Naive thymus-derived CD8-positive, alpha-beta T cell (primary cell): ENCODE data around the gene TNFRSF4. TPM values are rescaled to one million over a fixed set of nuclear protein-coding genes. Genes with fewer than 3 reads are reported as not detected.

ENCODE experiments used
- ATAC-seq, 2 donors: fragments of 150-1000 bp; cut with Tn5 transposase in 1 of 2; sonication (Bioruptor Pico), chemical (Tn5 transposase) in 1 of 2; 1 replicate in 1 of 2; 2 replicates in 1 of 2; pipeline ENCODE4 v1.10.0; 2021; ENCODE audit warnings: mild to moderate bottlenecking in 2 of 2, moderate library complexity in 2 of 2
- POLR2A ChIA-PET: fragments of 350-600 bp; sonication (Branson Sonifier 250); formaldehyde crosslinking; loops from one replicate; lab custom pipeline; 2021; ENCODE audit warnings: antibody characterized with exemption; lab: Charles Lee
- DNase-seq, 10 donors: peaks; one replicate each; pipeline versions ENCODE4 v3.0.0 to v3.0.0-alpha.2; 2020 to 2022
- H3K27ac Mint-ChIP-seq, 10 donors: one replicate each; pipeline ENCODE4 v1.8.0; 2020 to 2022; ENCODE audit warnings: mild to moderate bottlenecking in 10 of 10, mixed read lengths in 10 of 10, moderate library complexity in 4 of 10, inconsistent platforms in 1 of 10
- H3K27me3 Mint-ChIP-seq, 5 donors: one replicate each; pipeline ENCODE4 v1.8.0; 2021 to 2022; ENCODE audit warnings: mixed read lengths in 5 of 5
- H3K36me3 Mint-ChIP-seq, 3 donors: one replicate each; pipeline ENCODE4 v1.8.0; 2020 to 2022; ENCODE audit warnings: mixed read lengths in 3 of 3, mild to moderate bottlenecking in 2 of 3, inconsistent platforms in 1 of 3
- H3K4me1 Mint-ChIP-seq, 4 donors: one replicate each; pipeline ENCODE4 v1.8.0; 2021 to 2022; ENCODE audit warnings: mixed read lengths in 4 of 4
- H3K4me3 Mint-ChIP-seq, 10 donors: one replicate each; pipeline ENCODE4 v1.8.0; 2020 to 2022; ENCODE audit warnings: mild to moderate bottlenecking in 10 of 10, mixed read lengths in 10 of 10, moderate library complexity in 6 of 10, inconsistent platforms in 1 of 10
- H3K9me3 Mint-ChIP-seq, 9 donors: one replicate each; pipeline ENCODE4 v1.8.0; 2020 to 2022; ENCODE audit warnings: mixed read lengths in 9 of 9, mild to moderate bottlenecking in 3 of 9, inconsistent platforms in 1 of 9, moderate library complexity in 1 of 9
- polyA plus RNA-seq, 3 donors: library from polyadenylated mRNA; unstranded; fragments of 300-500 nt; fragmentation: Illumina TruSeq; gene quantifications; one replicate each; pipeline ENCODE4 v1.2.3, GENCODE V29; 2021
- total RNA-seq, 8 experiments: library from RNA in 2 of 8; stranded (reverse) in 2 of 8; gene quantifications; one replicate each; pipeline ENCODE4 v1.2.3 and lab custom pipeline; 2021 to 2026

TNFRSF4 gene
- total and polyA plus RNA-seq, 5 experiments from 2014 or later, result 0.30 to 0.73 (median 0.44) TPM

DNA sequence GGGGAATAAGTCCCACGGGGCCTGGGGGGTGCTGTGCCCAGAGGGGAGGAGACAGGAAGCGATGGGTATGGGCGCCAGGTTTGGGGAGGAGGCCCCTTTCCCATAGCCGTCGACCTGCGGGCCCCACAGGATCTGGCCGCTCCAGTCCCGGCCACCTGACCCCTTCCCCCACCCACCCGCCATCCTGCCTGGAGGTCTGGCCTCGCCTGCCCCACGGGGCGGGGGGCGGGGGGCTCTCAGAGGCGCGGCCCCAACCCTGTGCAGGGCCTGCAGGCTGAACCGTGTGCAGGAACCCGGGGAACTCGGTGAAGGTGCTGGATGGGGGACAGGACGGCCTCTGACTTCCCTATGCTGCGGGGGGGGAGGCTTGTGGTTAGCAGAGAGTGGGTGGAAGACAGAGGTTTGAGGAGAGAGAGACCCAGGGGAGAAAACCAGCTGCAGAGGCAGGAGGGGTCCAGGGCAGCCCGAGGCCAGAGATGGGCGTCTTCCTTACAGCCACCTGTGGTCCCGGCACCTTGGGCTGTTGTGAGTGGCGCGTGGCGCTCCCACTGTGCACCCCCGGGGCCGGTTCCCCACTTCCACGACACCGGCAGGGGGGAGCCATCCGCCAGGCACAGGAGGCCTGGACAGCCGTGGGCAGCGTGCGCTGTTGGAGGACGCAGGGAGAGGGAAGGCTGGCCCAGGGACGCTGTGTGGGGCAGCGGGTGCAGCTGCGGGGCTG, 5.1 kb downstream of the TNFRSF4 start:
- POLR2A ChIA-PET, result no interaction called here
- H3K27ac Mint-ChIP-seq, result peak overlapping the region in 9 of 10 donors; percentile 22 to 89 (median 75)
- ATAC-seq (peak; percentile 27 to 51), DNase-seq (peak in 5 of 10 donors; percentile 20 to 68 (median 36))
- H3K9me3 Mint-ChIP-seq, result no peaks in the 10 kb centered on the region
- peaks cover 5 to 28% (median 23%) of the 10 kb centered on the region in 4 donors for H3K4me1 Mint-ChIP-seq
- H3K4me3 Mint-ChIP-seq, result peak overlapping the region; percentile 59 to 89 (median 82)
- H3K27me3 Mint-ChIP-seq, result peaks cover 0 to 8% (median 0%) of the 10 kb centered on the region in 5 donors
- H3K36me3 Mint-ChIP-seq, result no peaks in the 10 kb centered on the region

DNA sequence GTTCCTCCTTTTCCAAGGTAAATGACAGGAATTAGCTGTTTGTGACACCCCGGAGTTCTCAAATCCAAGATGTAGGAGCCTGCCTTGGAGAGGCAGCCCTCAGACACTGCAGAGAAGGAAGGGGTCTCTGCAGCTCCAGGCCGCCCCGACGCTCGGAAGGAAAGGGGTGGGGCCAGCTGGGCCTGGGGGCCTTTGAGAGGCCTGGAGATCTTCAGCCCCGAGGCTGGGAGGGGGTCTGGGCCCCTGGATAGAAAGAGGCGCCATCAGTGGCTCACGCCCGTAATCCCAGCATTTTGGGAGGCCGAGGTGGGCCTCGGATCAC, 6.4 kb downstream of the TNFRSF4 start:
- DNase-seq (peak in 1 of 10 donors; percentile 5), ATAC-seq (no peak)
- Mint-ChIP-seq H3K36me3 (no peaks in the 10 kb centered on the region), H3K9me3 (no peaks in the 10 kb centered on the region), H3K27ac (peak overlapping the region in 2 of 10 donors; percentile 79 to 89), H3K4me1 (peaks cover 5 to 28% (median 22%) of the 10 kb centered on the region in 4 donors), H3K27me3 (peaks cover 0 to 8% (median 0%) of the 10 kb centered on the region in 5 donors), H3K4me3 (peak overlapping the region in 2 of 10 donors; percentile 56 to 80)
- POLR2A ChIA-PET, result interaction anchor here (0.7 to 0.9 kb wide), 3 partner anchors 9 to 138 kb away, joined by 3 to 4 read pairs (median 3); no protein-coding TSS in a partner anchor

DNA sequence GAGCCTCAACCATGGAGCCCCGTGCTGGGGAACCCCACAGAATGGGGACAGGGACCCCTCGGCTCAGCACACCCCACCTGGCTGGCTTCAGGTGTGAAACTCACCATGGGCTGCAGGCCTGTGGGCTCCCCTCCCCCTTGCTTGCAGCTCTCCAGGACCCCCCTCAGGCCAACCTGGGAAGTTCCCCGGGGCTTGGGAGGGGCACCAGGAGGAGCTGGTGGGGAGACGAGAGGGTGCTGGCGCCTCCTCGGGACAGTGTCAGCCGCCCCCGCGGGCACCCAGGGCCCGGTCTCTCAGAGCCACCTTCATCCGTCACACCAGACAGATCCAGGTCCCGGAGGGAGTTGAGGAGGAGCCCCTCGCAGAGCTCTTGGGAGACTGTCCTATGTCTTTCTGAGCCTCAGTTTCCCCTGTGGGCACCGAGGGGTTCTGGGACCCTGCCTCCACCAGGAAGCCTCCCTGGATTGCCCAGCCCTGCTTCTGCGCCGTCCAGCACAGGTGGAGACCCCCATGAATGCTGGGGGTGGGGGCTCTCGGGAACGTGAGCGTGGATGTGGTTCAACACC, 6.9 kb downstream of the TNFRSF4 start:
- ATAC-seq (no peak), DNase-seq (peak in 2 of 10 donors; percentile 5 to 62)
- Mint-ChIP-seq H3K4me1 (peaks cover 5 to 28% (median 21%) of the 10 kb centered on the region in 4 donors), H3K27ac (peak overlapping the region in 1 of 10 donors; percentile 49), H3K9me3 (no peaks in the 10 kb centered on the region), H3K4me3 (peak overlapping the region in 8 of 10 donors; percentile 22 to 80 (median 48)), H3K27me3 (peaks cover 0 to 8% (median 0%) of the 10 kb centered on the region in 5 donors), H3K36me3 (no peaks in the 10 kb centered on the region)
- POLR2A ChIA-PET, result interaction anchor here (0.7 to 0.9 kb wide), 2 partner anchors 12 to 138 kb away, joined by 3 to 4 read pairs; no protein-coding TSS in a partner anchor

DNA sequence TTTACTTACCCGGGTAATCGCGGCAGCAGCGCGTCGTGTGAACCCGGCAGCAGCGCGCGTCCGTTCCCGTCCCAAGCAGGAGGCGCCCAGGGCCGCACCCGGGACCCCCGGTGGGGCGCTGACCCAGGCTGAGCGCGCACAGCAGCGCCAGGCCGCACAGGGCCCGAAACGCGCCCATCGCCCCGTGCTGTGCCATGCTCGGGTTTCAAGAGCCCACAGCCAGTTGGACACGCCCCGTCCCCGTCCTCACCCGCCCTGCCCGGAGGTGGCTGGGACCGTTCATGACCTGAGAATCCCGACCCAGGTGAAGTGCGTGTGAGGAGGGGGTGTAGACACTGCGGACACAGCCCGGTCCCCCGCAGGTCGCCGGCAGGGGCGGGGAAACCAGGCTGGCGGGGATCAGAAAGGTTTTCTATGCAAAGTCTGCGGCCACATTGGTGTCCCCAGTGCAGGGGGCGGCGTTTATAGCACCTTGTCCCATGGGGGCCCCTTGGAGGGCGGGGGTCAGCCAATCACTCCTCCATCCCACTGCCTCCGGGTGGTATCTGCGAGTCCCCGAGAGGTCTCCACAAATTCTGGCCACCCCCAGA, 7.5 kb downstream of the TNFRSF4 start, which contains the start of gene TNFRSF18:
TNFRSF18 (minus strand) TSS at position 217 of the 590 bp plus-strand sequence; CDS start at position 196, 21 bp downstream.
- Mint-ChIP-seq H3K4me1 (peaks cover 5 to 28% (median 20%) of the 10 kb centered on the region in 4 donors), H3K9me3 (no peaks in the 10 kb centered on the region), H3K36me3 (no peaks in the 10 kb centered on the region), H3K27ac (peak within 1 kb of the TSS in 1 of 10 donors; percentile 49), H3K27me3 (peaks cover 0 to 8% (median 0%) of the 10 kb centered on the region in 5 donors), H3K4me3 (peak within 1 kb of the TSS in 8 of 10 donors; percentile 22 to 80 (median 50))
- ATAC-seq (peak in 1 of 2 donors; percentile 20), DNase-seq (peak in 2 of 10 donors; percentile 11 to 66)
- POLR2A ChIA-PET, result interaction anchor here (0.9 kb wide), 1 partner anchor 137 kb away, joined by 3 read pairs; no protein-coding TSS in a partner anchor

DNA sequence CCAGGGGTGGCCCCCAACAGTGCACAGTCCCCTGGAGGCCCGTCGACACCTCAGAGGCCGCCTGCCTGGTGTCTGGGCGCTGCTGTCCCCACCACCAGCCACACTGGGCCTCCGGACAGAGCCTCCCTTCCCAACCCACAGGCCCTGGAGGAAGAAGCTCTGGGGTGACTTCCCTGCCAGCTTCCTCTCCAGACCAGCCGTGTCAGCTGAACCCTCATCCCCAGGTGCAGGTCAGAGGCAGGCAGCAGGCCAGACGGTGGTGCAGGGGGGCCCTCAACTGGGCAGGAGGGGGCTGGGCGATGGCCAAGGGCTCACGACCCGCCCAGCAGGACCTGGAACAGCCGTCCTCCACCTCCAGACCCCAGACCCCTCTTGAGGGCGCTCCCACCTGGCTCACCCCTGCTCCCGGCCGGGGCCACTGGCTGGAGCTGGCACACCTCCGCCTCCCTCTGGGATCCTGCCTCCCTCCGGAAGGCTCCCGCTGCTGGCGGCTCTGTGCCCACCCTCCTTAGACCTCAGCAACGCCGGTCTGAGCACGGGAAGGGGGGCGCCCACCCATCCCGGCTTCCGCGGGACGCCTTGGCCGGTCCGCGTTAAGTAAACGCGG, 8.1 kb downstream of the TNFRSF4 start:
- peak overlapping the region in 6 of 10 donors; percentile 36 to 58 (median 49) for H3K4me3 Mint-ChIP-seq
- POLR2A ChIA-PET, result interaction anchor here (0.8 to 1.0 kb wide), 2 partner anchors 49 to 166 kb away, joined by 3 read pairs; no protein-coding TSS in a partner anchor
- H3K4me1 Mint-ChIP-seq, result peaks cover 5 to 28% (median 19%) of the 10 kb centered on the region in 4 donors
- H3K27ac Mint-ChIP-seq, result no peak overlapping the region
- H3K27me3 Mint-ChIP-seq, result peaks cover 0 to 8% (median 0%) of the 10 kb centered on the region in 5 donors
- H3K36me3 Mint-ChIP-seq, result no peaks in the 10 kb centered on the region
- no peak for ATAC-seq
- DNase-seq, result peak in 2 of 10 donors; percentile 6 to 61
- H3K9me3 Mint-ChIP-seq, result no peaks in the 10 kb centered on the region

DNA sequence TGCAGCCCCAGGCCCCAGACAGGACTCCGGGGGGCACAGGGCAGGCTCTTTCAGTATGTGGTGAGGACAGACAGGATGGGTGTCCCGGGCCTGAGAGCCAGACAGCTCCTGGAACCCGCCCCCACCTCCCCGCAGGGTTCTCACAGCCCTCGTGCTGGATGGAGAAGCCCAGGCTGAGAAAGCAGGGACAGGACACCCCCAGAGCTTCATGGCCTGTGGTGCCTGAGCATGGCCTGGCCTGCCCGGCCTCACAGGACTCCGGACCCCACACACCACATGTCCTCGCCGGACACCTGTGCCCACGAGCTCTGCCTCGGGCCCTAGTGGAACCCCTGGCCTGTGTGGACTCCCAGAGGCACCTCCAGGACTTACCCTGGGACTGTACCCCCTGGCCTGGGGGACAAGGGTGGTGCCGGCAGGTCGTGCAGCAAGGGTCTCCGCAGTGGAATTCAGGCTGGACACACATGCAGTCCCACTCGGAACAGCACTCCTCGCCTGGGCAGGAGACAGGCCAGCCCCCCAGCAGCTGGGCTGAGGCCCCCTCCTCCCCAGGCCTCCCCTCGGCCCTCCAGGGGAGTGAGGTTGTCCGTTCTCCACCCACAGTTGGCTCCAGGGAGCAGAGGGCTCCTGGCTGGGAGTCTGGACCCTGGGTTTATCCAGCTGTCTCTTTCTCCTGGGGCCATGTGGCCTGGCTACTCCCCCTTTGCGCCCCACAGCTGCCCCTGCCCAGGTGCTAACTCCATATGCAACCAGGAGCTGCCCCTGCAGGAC, 8.8 kb downstream of the TNFRSF4 start:
- no peak overlapping the region for H3K27ac Mint-ChIP-seq
- H3K4me3 Mint-ChIP-seq, result peak overlapping the region in 3 of 10 donors; percentile 36 to 56 (median 50)
- peaks cover 5 to 28% (median 23%) of the 10 kb centered on the region in 4 donors for H3K4me1 Mint-ChIP-seq
- DNase-seq (peak in 1 of 10 donors; percentile 55), ATAC-seq (no peak)
- no peaks in the 10 kb centered on the region for H3K36me3 Mint-ChIP-seq
- POLR2A ChIA-PET, result interaction anchor here (0.8 to 1.0 kb wide), 3 partner anchors 7 to 165 kb away, joined by 3 read pairs; no protein-coding TSS in a partner anchor
- peaks cover 0 to 8% (median 0%) of the 10 kb centered on the region in 5 donors for H3K27me3 Mint-ChIP-seq
- H3K9me3 Mint-ChIP-seq, result no peaks in the 10 kb centered on the region

DNA sequence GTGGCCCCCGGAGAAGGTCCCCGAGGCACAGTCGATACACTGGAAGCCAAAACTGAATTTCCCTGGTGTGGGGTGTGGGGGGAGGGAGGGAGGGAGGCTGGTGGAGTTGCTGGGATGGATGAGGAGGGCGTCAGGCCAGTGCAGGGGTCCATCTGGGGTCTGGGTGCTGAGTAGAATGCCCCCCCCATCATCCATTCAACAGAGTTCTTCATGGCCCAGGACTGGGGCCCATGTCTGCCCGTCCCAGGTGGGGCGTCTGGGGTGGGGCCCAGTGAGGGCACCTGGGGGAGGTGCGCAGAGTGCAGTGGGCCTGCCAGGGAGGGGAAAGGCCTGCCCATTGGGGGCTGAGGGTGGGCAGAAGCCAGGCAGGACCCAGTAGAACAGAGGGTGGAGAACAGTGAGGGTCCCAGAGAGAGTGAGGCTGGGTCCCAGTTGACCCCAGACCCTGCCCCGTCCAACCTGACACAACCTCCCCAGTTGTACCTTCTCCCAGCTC, 9.5 kb downstream of the TNFRSF4 start:
- H3K27me3 Mint-ChIP-seq, result peaks cover 0 to 8% (median 0%) of the 10 kb centered on the region in 5 donors
- no peaks in the 10 kb centered on the region for H3K36me3 Mint-ChIP-seq
- DNase-seq (peak in 1 of 10 donors; percentile 55), ATAC-seq (no peak)
- POLR2A ChIA-PET, result interaction anchor here (1.0 kb wide), 1 partner anchor 8 kb away, joined by 3 read pairs; no protein-coding TSS in a partner anchor
- no peaks in the 10 kb centered on the region for H3K9me3 Mint-ChIP-seq
- peak overlapping the region in 1 of 10 donors; percentile 68 for H3K27ac Mint-ChIP-seq
- H3K4me3 Mint-ChIP-seq, result no peak overlapping the region
- peaks cover 5 to 28% (median 24%) of the 10 kb centered on the region in 4 donors for H3K4me1 Mint-ChIP-seq

DNA sequence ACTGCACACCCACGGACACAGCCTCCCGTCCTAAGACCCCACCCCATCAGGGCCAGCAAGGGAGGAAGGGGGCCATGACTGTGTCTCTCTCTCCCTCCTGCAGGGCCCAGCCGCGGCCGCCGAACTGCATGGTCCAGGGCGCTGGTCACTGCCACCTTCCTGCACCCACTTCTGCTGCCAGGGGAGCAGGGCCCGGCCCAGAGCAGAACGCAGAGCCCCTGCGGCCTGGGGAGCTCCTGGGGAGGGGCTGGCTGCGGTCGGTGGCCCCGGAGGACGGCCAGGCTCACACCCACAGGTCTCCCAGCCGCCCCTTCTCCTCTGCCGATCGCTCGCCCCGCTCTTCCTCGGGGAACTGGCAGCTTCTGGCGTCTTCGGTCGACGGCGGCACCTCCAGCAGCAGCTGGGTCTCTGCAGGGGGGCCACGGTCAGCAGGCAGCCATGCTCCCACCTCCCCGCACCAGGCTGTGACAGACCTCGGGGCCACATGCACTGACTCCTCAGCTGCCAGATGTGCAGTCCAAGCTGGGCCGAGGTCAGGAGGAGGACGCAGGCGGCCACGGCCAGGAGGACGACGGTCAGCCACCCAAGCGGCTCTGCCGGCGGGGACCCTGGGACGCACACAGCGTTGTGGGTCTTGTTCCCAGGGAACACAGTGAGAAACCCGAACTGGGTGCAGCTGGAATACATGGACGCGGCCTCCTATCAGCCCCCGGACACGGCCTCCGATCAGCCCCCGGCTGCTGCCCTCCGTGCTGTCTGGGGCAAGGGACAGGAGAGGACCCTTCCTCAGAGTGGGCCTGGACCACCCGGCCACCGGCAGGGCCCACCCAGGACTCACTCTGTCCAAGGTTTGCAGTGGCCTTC, 10.2 kb downstream of the TNFRSF4 start:
- DNase-seq, result peak in 2 of 10 donors; percentile 4 to 58
- POLR2A ChIA-PET, result no interaction called here
- Mint-ChIP-seq H3K27me3 (peaks cover 0 to 8% (median 0%) of the 10 kb centered on the region in 5 donors), H3K4me3 (no peak overlapping the region), H3K9me3 (no peaks in the 10 kb centered on the region), H3K27ac (peak overlapping the region in 3 of 10 donors; percentile 20 to 68 (median 24)), H3K4me1 (peaks cover 5 to 24% (median 20%) of the 10 kb centered on the region in 4 donors), H3K36me3 (no peaks in the 10 kb centered on the region)
- no peak for ATAC-seq

DNA sequence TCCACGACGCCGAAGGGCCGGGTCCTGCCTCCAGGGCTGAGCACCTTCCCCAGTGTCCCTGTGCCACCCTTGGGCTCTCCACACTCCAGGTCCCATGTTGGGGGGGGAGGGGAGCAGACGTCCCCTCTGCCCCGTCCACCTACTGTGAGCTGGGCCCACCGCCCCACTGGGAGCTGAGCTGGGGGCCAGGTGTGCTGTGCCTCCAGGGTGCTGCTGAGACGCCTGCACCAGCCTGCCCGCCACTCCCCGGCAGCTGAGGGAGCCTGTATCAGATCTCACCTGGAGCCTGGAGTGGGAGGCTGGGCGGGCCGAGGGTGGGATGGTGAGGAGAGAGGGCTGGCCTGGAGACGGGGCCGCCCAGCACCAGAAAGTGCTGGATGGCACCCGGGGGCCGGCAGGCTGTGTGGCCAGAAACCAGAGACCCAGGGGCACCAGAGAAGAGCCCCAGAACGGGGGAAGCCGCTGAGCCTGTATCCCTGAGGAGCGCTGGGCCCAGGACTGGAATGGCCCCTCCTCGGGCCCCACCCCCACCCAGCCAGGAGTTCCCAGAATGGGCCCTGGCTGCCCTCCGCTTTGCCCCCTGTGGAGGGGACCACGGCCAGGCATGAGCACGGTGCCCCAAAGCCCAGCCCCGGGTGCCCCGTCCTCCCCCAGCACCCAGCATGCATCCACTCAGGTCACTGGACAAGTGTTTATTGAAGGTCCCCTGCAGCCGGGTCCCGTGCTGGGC, 11.0 kb downstream of the TNFRSF4 start:
- Mint-ChIP-seq H3K27ac (peak overlapping the region in 2 of 10 donors; percentile 20 to 24), H3K4me3 (no peak overlapping the region), H3K27me3 (peaks cover 0 to 4% (median 0%) of the 10 kb centered on the region in 5 donors), H3K36me3 (no peaks in the 10 kb centered on the region), H3K9me3 (no peaks in the 10 kb centered on the region), H3K4me1 (peaks cover 2 to 18% (median 14%) of the 10 kb centered on the region in 4 donors)
- ATAC-seq, result no peak
- POLR2A ChIA-PET, result no interaction called here
- DNase-seq, result peak in 2 of 10 donors; percentile 10 to 62
